Panc1 (cell line): Measurements from ENCODE around the gene DHRSX. TPM values are rescaled to one million over a fixed set of nuclear protein-coding genes. Genes with fewer than 3 reads are reported as not detected.

ENCODE experiments used
- ATAC-seq: fragments of 200-7000 bp; cut with Tn5 transposase; 2 replicates; pipeline ENCODE4 v1.9.1; 2020; ENCODE audit warnings: mild to moderate bottlenecking, moderate library complexity
- BruUV-seq: library from RNA; stranded (reverse); fragments of 400-500 nt; replicated peaks from 2 replicates; lab custom pipeline; 2021; lab: Mats Ljungman, UMichigan
- CTCF ChIA-PET: fragments of 300-600 bp; sonication (Branson Sonifier 250); formaldehyde crosslinking; loops from one replicate; lab custom pipeline; 2022; ENCODE audit warnings: antibody characterized with exemption; lab: Charles Lee
- POLR2A ChIA-PET: fragments of 300-600 bp; sonication (Branson Sonifier 250); formaldehyde crosslinking; loops from one replicate; lab custom pipeline; 2022; ENCODE audit warnings: antibody characterized with exemption; lab: Charles Lee
- DNase-seq: peaks from one replicate; pipeline ENCODE4 v3.0.0-alpha.2; 2010; ENCODE audit warnings: low read depth, low spot score
- H3K27ac ChIP-seq: 2 replicates; pipeline ENCODE4 v1.5.1; 2011; ENCODE audit warnings: mild to moderate bottlenecking, low read length, inconsistent platforms
- H3K27me3 ChIP-seq: fragments of 200-500 bp; sonication (Bioruptor generic); 2 replicates; pipeline ENCODE4 v1.6.0; 2014; ENCODE audit warnings: low read length, inconsistent platforms; ENCODE audit not compliant: control insufficient read depth, insufficient read depth
- H3K36me3 ChIP-seq: fragments of 200-500 bp; sonication (Bioruptor generic); 2 replicates; pipeline ENCODE4 v1.5.1; 2014; ENCODE audit warnings: inconsistent platforms, mild to moderate bottlenecking, low read length, moderate library complexity; ENCODE audit not compliant: control insufficient read depth, insufficient read depth
- H3K4me1 ChIP-seq: 2 replicates; pipeline ENCODE4 v1.5.1; 2011; ENCODE audit warnings: inconsistent platforms, mild to moderate bottlenecking, low read length, moderate library complexity; ENCODE audit not compliant: control insufficient read depth, insufficient read depth
- H3K4me3 ChIP-seq, 2 experiments: 2 replicates each; pipeline ENCODE4 v1.5.1; 2011 to 2012; ENCODE audit warnings: low read depth in 2 of 2, low read length in 2 of 2, mild to moderate bottlenecking in 2 of 2, inconsistent platforms in 1 of 2, moderate library complexity in 1 of 2
- H3K9me3 ChIP-seq: fragments of 200-500 bp; sonication (Bioruptor generic); 2 replicates; pipeline ENCODE4 v1.5.1; 2014; ENCODE audit warnings: low read depth, mild to moderate bottlenecking, inconsistent platforms, low read length, moderate library complexity; ENCODE audit not compliant: control insufficient read depth, insufficient read depth
- CTCF ChIP-seq: fragments of 450-650 bp; IDR thresholded peaks from 2 replicates; pipeline ENCODE4 v1.5.1; 2017; ENCODE audit warnings: mild to moderate bottlenecking
- POLR2AphosphoS5 ChIP-seq: IDR thresholded peaks from 2 replicates; pipeline ENCODE4 v1.6.1; 2012; ENCODE audit warnings: mild to moderate bottlenecking, low read depth, low read length, moderate library complexity
- REST ChIP-seq, 2 experiments: IDR thresholded peaks; 2 replicates each; pipeline ENCODE4 v1.6.1; 2011 to 2012; ENCODE audit warnings: low read depth in 2 of 2, control low read depth in 1 of 2, low read length in 1 of 2, mild to moderate bottlenecking in 1 of 2, moderate library complexity in 1 of 2; ENCODE audit not compliant: insufficient read depth in 1 of 2
- SIN3A ChIP-seq: IDR thresholded peaks from 2 replicates; pipeline ENCODE4 v1.6.1; 2012; ENCODE audit warnings: low read depth, mild to moderate bottlenecking, low read length, moderate library complexity, borderline replicate concordance; ENCODE audit not compliant: insufficient read depth
- TCF7L2 ChIP-seq: IDR thresholded peaks from 2 replicates; pipeline ENCODE4 v1.6.1; 2011; ENCODE audit warnings: mild to moderate bottlenecking, low read depth, low read length, inconsistent platforms
- in situ Hi-C: cut with HindIII; loops from 2 replicates; pipeline ENCODE4 v1.10.0; 2016; ENCODE audit warnings: low sequenced_read_pairs, low pct_unique_long_range_greater_than_20kb
- intact Hi-C: fragments of 100-400 bp; cut with micrococcal nuclease; formaldehyde crosslinking; loops from one replicate; pipeline ENCODE4 v1.10.0; 2022; ENCODE audit not compliant: unreplicated experiment
- total RNA-seq: library from RNA; stranded (reverse); gene quantifications from one replicate; pipeline ENCODE4 v1.2.1, GENCODE V29; 2021; ENCODE audit not compliant: unreplicated experiment

DHRSX gene
- total RNA-seq, 1 experiment from 2014 or later = 20.1 TPM

- no TSS peak for BruUV-seq
- Histone ChIP-seq H3K36me3 (no peaks in the 10 kb centered on the region), H3K27ac (no peak overlapping the region), H3K9me3 (no peaks in the 10 kb centered on the region), H3K27me3 (no peaks in the 10 kb centered on the region), H3K4me3 (no peak overlapping the region), H3K4me1 (no peaks in the 10 kb centered on the region)
- DNase-seq (no peak), ATAC-seq (no peak)
- in situ Hi-C loops (no loop called here), intact Hi-C loops (no loop called here)
- POLR2A ChIA-PET = no interaction called here
- no peak for TF ChIP-seq REST (IDR thresholded peaks at IDR 0.05; ENCODE audit: insufficient read depth in 1 of 2, low read depth in 2 of 2, low read length in 1 of 2)
- no peak for TF ChIP-seq SIN3A
- TF ChIP-seq TCF7L2 = no peak
- TF ChIP-seq CTCF = no peak
- no peak for TF ChIP-seq POLR2AphosphoS5
- CTCF ChIA-PET = no interaction called here
Measured at GRCh38 chrX:2330910-2331309, 169.9 kb downstream of the DHRSX start.

GRCh38 chrX:2330487-2330886, 170.3 kb downstream of the DHRSX start:
- TF ChIP-seq POLR2AphosphoS5 = no peak
- Histone ChIP-seq H3K9me3 (no peaks in the 10 kb centered on the region), H3K4me1 (no peaks in the 10 kb centered on the region), H3K4me3 (no peak overlapping the region), H3K36me3 (no peaks in the 10 kb centered on the region), H3K27ac (no peak overlapping the region), H3K27me3 (no peaks in the 10 kb centered on the region)
- ChIA-PET CTCF (no interaction called here), POLR2A (no interaction called here)
- in situ Hi-C loops (no loop called here), intact Hi-C loops (no loop called here)
- DNase-seq (no peak), ATAC-seq (no peak)
- no TSS peak for BruUV-seq

- Histone ChIP-seq H3K4me1 (no peaks in the 10 kb centered on the region), H3K4me3 (no peak overlapping the region), H3K9me3 (no peaks in the 10 kb centered on the region), H3K27me3 (no peaks in the 10 kb centered on the region), H3K36me3 (no peaks in the 10 kb centered on the region), H3K27ac (no peak overlapping the region)
- DNase-seq (no peak), ATAC-seq (no peak)
- in situ Hi-C loops = no loop called here
- ChIA-PET CTCF (no interaction called here), POLR2A (no interaction called here)
- BruUV-seq = no TSS peak
- intact Hi-C loops = no loop called here
- TF ChIP-seq TCF7L2 (no peak), SIN3A (no peak), CTCF (no peak), POLR2AphosphoS5 (no peak), REST (IDR thresholded peaks at IDR 0.05; ENCODE audit: insufficient read depth in 1 of 2, low read depth in 2 of 2, low read length in 1 of 2) (no peak)
Measured at GRCh38 chrX:2327423-2327822, 173.4 kb downstream of the DHRSX start.
